ENCODE data around the gene TRIM10. TPM values are rescaled to one million over a fixed set of nuclear protein-coding genes. Genes with fewer than 3 reads are reported as not detected.

TRIM10 gene, protein sequence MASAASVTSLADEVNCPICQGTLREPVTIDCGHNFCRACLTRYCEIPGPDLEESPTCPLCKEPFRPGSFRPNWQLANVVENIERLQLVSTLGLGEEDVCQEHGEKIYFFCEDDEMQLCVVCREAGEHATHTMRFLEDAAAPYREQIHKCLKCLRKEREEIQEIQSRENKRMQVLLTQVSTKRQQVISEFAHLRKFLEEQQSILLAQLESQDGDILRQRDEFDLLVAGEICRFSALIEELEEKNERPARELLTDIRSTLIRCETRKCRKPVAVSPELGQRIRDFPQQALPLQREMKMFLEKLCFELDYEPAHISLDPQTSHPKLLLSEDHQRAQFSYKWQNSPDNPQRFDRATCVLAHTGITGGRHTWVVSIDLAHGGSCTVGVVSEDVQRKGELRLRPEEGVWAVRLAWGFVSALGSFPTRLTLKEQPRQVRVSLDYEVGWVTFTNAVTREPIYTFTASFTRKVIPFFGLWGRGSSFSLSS
- total RNA-seq: not detected in 2 replicates
- not detected in 2 replicates for polyA plus RNA-seq
- polyA plus RNA-seq (2012): not detected in 2 replicates
- not detected in 2 replicates for polyA minus RNA-seq (ENCODE audit: low replicate concordance)

DNA sequence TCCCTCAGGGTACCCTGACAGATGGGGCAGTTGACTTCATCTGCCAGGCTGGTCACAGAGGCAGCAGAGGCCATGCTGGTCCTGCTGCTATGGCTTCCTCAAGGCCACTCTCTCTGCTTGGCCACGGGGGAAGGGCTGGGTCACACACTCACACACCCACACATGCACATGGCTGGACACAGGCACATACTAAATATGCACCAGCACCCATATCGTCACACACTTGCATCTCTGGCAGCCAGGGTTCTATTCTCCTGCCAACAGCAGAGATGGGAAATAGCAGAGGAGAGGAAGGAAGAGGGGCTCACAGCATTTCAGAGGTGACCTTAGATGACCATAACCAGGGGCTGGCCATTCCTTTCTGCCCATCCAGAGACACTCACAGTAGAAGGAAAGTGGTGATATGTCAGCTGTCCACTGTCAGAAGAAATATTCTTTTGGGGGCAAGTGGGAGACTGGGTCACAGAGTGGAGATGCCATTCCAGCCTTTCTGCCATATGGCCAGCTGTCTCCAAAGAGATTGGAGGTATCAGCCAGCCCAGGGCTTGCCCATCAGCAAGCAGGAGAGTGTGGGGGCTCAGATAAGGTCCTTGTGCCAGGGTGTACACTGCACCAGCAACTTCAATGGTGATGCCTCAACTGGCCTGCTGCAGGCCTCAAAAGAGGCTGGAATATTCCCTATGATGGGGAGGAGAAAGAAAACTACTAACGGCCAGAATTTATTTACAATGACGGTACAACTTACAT lies at the start of gene TRIM10:
Gene TRIM10, minus strand, starts transcription at position 427 of the 747 bp plus-strand sequence. Its CDS starts 353 bp downstream, at position 74.
- no peaks in the 10 kb centered on the region for H3K36me3 ChIP-seq (ENCODE audit: control insufficient read depth, insufficient read depth, low read length)
- H2AFZ ChIP-seq (ENCODE audit: low read length): no peak within 1 kb of the TSS
- no peaks in the 10 kb centered on the region for H3K9me3 ChIP-seq (ENCODE audit: control insufficient read depth, insufficient read depth, low read depth, low read length)
- H3K27ac ChIP-seq (ENCODE audit: insufficient read depth, low read length): no peak within 1 kb of the TSS
- peaks cover 3% of the 10 kb centered on the region for H3K4me1 ChIP-seq (ENCODE audit: control insufficient read depth, extremely low read depth, insufficient read depth, low read length)
- DNase-seq (ENCODE audit: low read depth in 2 of 2): no peak
- no peak within 1 kb of the TSS for H3K4me2 ChIP-seq (ENCODE audit: extremely low read depth, insufficient read depth, low read length)
- H3K4me3 ChIP-seq (replicated peaks in 1 of 4; ENCODE audit: control extremely low read depth in 1 of 4, insufficient read depth in 1 of 4, low read depth in 3 of 4, low read length in 4 of 4): no peak within 1 kb of the TSS
- TF ChIP-seq, protein P1, sequence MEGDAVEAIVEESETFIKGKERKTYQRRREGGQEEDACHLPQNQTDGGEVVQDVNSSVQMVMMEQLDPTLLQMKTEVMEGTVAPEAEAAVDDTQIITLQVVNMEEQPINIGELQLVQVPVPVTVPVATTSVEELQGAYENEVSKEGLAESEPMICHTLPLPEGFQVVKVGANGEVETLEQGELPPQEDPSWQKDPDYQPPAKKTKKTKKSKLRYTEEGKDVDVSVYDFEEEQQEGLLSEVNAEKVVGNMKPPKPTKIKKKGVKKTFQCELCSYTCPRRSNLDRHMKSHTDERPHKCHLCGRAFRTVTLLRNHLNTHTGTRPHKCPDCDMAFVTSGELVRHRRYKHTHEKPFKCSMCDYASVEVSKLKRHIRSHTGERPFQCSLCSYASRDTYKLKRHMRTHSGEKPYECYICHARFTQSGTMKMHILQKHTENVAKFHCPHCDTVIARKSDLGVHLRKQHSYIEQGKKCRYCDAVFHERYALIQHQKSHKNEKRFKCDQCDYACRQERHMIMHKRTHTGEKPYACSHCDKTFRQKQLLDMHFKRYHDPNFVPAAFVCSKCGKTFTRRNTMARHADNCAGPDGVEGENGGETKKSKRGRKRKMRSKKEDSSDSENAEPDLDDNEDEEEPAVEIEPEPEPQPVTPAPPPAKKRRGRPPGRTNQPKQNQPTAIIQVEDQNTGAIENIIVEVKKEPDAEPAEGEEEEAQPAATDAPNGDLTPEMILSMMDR (conservative IDR thresholded peaks at IDR 0.05 in 1 of 2, IDR thresholded peaks at IDR 0.05 in 1 of 2; ENCODE audit: low read depth in 1 of 2, low read length in 2 of 2): no peak
- no peak for TF ChIP-seq EZH2 (IDR thresholded peaks at IDR 0.05; ENCODE audit: low read length, missing control alignments)
- H4K20me1 ChIP-seq (ENCODE audit: control insufficient read depth, extremely low read depth, insufficient read depth, low read length): no peaks in the 10 kb centered on the region
- no peak within 1 kb of the TSS for H3K9ac ChIP-seq (ENCODE audit: insufficient read depth, low read length)
- no peaks in the 10 kb centered on the region for H3K79me2 ChIP-seq (ENCODE audit: control insufficient read depth, insufficient read depth, low read length)
- peaks cover 3% of the 10 kb centered on the region for H3K27me3 ChIP-seq (ENCODE audit: control insufficient read depth, insufficient read depth, low read length)

DNA sequence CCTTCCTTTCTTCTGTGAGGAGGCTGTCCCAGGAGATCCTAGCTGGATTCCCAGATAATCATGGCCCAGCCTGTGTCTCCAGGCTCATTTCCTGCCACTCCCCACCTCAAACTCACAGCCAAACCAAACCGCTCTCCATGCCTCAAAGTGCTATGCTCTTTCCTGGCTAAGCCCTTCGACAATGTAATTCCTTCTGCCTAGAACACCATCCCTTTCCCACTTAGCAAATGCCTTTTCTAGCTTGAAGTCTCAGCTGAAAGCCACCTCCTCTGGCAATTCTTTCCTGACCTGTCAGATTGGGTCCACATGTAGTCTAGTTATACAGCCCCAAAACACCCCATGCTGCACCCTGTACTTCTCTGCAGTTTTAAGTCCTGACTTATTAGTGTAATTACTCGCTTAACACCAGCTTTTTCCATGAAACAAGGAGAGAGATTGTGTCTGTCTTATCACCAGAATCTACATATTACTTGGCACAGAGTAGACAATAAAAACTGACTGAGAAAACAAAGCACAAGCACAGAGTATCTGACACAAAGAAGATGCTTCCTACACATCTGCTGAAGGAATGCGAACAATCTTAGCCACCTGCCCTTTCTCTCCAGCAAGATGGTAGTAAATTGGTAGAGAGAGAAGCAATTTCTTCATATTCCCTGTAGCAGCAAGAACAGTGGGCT lies 46.7 kb upstream of the TRIM10 start:
- Histone ChIP-seq H3K9ac (ENCODE audit: insufficient read depth, low read length) (no peak overlapping the region), H3K4me2 (ENCODE audit: extremely low read depth, insufficient read depth, low read length) (peak overlapping the region; percentile 1), H2AFZ (ENCODE audit: low read length) (no peak overlapping the region), H4K20me1 (ENCODE audit: control insufficient read depth, extremely low read depth, insufficient read depth, low read length) (no peaks in the 10 kb centered on the region), H3K36me3 (ENCODE audit: control insufficient read depth, insufficient read depth, low read length) (no peaks in the 10 kb centered on the region), H3K79me2 (ENCODE audit: control insufficient read depth, insufficient read depth, low read length) (peaks cover 45% of the 10 kb centered on the region), H3K4me1 (ENCODE audit: control insufficient read depth, extremely low read depth, insufficient read depth, low read length) (peaks cover 16% of the 10 kb centered on the region), H3K27ac (ENCODE audit: insufficient read depth, low read length) (no peak overlapping the region), H3K4me3 (replicated peaks in 1 of 4; ENCODE audit: control extremely low read depth in 1 of 4, insufficient read depth in 1 of 4, low read depth in 3 of 4, low read length in 4 of 4) (no peak overlapping the region), H3K27me3 (ENCODE audit: control insufficient read depth, insufficient read depth, low read length) (no peaks in the 10 kb centered on the region), H3K9me3 (ENCODE audit: control insufficient read depth, insufficient read depth, low read depth, low read length) (no peaks in the 10 kb centered on the region)
- peak in 1 of 2 donors; percentile 49 for DNase-seq (ENCODE audit: low read depth in 2 of 2)
- TF ChIP-seq EZH2 (IDR thresholded peaks at IDR 0.05; ENCODE audit: low read length, missing control alignments): no peak

DNA sequence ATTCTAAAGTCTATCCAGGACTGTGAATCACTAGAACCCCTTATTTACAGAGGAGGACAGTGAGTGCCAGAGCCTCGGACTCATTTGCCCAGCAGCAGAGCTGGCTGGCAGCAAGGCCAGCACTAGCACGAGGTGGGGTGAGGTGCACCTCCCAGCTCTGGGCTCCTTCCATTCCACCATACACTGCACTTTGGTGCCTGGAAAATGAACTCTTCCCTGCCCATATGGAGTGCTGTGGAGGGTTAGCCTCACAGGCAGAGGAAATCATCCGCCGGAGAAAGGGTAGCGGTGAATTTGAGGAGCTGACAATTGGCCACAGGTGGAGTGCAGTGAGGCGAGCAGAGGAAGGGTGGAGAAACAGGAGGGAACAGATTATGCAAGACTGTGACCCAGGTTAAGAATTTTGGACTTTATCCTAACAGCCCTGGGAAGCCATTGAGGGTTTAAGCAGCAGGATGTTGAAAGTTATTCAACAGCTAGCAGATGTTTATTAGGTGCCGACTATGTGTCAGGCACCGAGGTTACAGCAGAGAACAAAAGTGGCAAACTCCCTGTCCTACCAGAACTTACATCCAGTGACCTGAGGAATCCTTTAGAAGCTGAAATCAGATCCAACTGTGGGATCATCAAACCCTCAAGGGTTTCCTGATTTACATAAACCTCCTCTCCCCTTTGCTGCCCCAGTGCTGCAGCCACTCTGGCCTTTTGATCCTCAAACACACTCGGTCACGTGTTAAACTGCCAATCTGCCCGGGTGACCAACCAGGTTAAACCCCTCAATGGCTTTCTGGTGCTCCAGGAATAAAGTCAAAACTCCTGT lies 46.0 kb upstream of the TRIM10 start:
- Histone ChIP-seq H3K79me2 (ENCODE audit: control insufficient read depth, insufficient read depth, low read length) (peaks cover 38% of the 10 kb centered on the region), H3K27ac (ENCODE audit: insufficient read depth, low read length) (no peak overlapping the region), H3K4me2 (ENCODE audit: extremely low read depth, insufficient read depth, low read length) (peak overlapping the region; percentile 1), H3K36me3 (ENCODE audit: control insufficient read depth, insufficient read depth, low read length) (no peaks in the 10 kb centered on the region), H2AFZ (ENCODE audit: low read length) (no peak overlapping the region), H3K4me1 (ENCODE audit: control insufficient read depth, extremely low read depth, insufficient read depth, low read length) (peaks cover 13% of the 10 kb centered on the region), H3K27me3 (ENCODE audit: control insufficient read depth, insufficient read depth, low read length) (no peaks in the 10 kb centered on the region), H3K4me3 (replicated peaks in 1 of 4; ENCODE audit: control extremely low read depth in 1 of 4, insufficient read depth in 1 of 4, low read depth in 3 of 4, low read length in 4 of 4) (no peak overlapping the region), H3K9ac (ENCODE audit: insufficient read depth, low read length) (no peak overlapping the region), H4K20me1 (ENCODE audit: control insufficient read depth, extremely low read depth, insufficient read depth, low read length) (no peaks in the 10 kb centered on the region), H3K9me3 (ENCODE audit: control insufficient read depth, insufficient read depth, low read depth, low read length) (no peaks in the 10 kb centered on the region)
- peak; percentile 25 to 31 for DNase-seq (ENCODE audit: low read depth in 2 of 2)
- TF ChIP-seq, protein P1 (conservative IDR thresholded peaks at IDR 0.05 in 1 of 2, IDR thresholded peaks at IDR 0.05 in 1 of 2; ENCODE audit: low read depth in 1 of 2, low read length in 2 of 2): no peak
- TF ChIP-seq EZH2 (IDR thresholded peaks at IDR 0.05; ENCODE audit: low read length, missing control alignments): no peak
